Activated CD4-positive, alpha-beta T cell treated with anti-CD3 and anti-CD28 coated beads, Interleukin-2, Interleukin-4, amounts not matched to agents 100 ng/mL and 50 ng/mL, durations not matched to agents 16 hours and 8 hours (primary cell): Measurements from ENCODE around the gene PPP1R14B.
"Not testable (repeated sequence)": the region's sequence is repeated elsewhere in the genome, so short reads cannot be mapped to it uniquely, and the experiment has no call there.

ENCODE experiments used
- DNase-seq: peaks from one replicate; pipeline ENCODE4 v3.0.0-alpha.2; 2020; ENCODE audit warnings: low spot score

The PPP1R14B gene

GRCh38 chr11:64260147-64260708 is 13.5 kb upstream of the PPP1R14B start:
- DNase-seq = no peak

GRCh38 chr11:64259533-64260067 is 12.9 kb upstream of the PPP1R14B start:
- DNase-seq = no peak

GRCh38 chr11:64258946-64259532 is 12.3 kb upstream of the PPP1R14B start:
- DNase-seq = no peak

- DNase-seq = no peak
Measured at GRCh38 chr11:64258356-64258755, 11.6 kb upstream of the PPP1R14B start.

GRCh38 chr11:64256300-64256699 is 9.6 kb upstream of the PPP1R14B start:
- no peak for DNase-seq

GRCh38 chr11:64255135-64256128 is 8.7 kb upstream of the PPP1R14B start:
- no peak for DNase-seq

- no peak for DNase-seq
Measured at GRCh38 chr11:64254326-64254725, 7.6 kb upstream of the PPP1R14B start.

- DNase-seq = no peak
Measured at GRCh38 chr11:64253481-64253880, 6.7 kb upstream of the PPP1R14B start.

GRCh38 chr11:64253043-64253442 is 6.3 kb upstream of the PPP1R14B start:
- no peak for DNase-seq

GRCh38 chr11:64252003-64252872 is 5.5 kb upstream of the PPP1R14B start:
- no peak for DNase-seq

- DNase-seq = no peak
Measured at GRCh38 chr11:64251753-64252002, 4.9 kb upstream of the PPP1R14B start.

GRCh38 chr11:64251016-64251752 is 4.4 kb upstream of the PPP1R14B start, which contains the start of gene PLCB3:
PLCB3 (plus strand) TSS chr11:64251530; CDS start chr11:64251650, 120 bp downstream.
- DNase-seq = no peak

- no peak for DNase-seq
Measured at GRCh38 chr11:64250415-64251015, 3.8 kb upstream of the PPP1R14B start.

GRCh38 chr11:64249563-64250414 is 3.0 kb upstream of the PPP1R14B start:
- no peak for DNase-seq

- no peak for DNase-seq
Measured at GRCh38 chr11:64249038-64249437, 2.3 kb upstream of the PPP1R14B start.

- no peak for DNase-seq
Measured at GRCh38 chr11:64248578-64248977, 1.8 kb upstream of the PPP1R14B start.

- no peak for DNase-seq
Measured at GRCh38 chr11:64247729-64248531, 1.2 kb upstream of the PPP1R14B start.

- DNase-seq = not testable (repeated sequence)
Measured at GRCh38 chr11:64246621-64246870, 197 bp downstream of the PPP1R14B start.
